Activated gamma-delta T cell treated with anti-CD3 and anti-CD28 coated beads, Interleukin-2, amount 50 U/mL, for 16 hours (primary cell): ENCODE results near the gene NT5C1A.

ENCODE experiments used
- DNase-seq: peaks from one replicate; pipeline ENCODE4 v3.0.0-alpha.2; 2020; ENCODE audit warnings: low read depth

The NT5C1A gene

GRCh38 chr1:39659538-39659937, 12.4 kb downstream of the NT5C1A start:
- DNase-seq: no peak

- no peak for DNase-seq
These were observed 12.8 kb downstream of the NT5C1A start for GRCh38 chr1:39659110-39659509.

- peak; percentile 33 for DNase-seq
These were observed 13.9 kb downstream of the NT5C1A start for GRCh38 chr1:39657923-39658485.

- no peak for DNase-seq
These were observed 14.5 kb downstream of the NT5C1A start for GRCh38 chr1:39657402-39657801.

GRCh38 chr1:39656391-39656790, 15.5 kb downstream of the NT5C1A start:
- no peak for DNase-seq

- DNase-seq: no peak
These were observed 16.2 kb downstream of the NT5C1A start for GRCh38 chr1:39655578-39656268.

GRCh38 chr1:39654291-39654690, 17.6 kb downstream of the NT5C1A start:
- no peak for DNase-seq

GRCh38 chr1:39653546-39654031, 18.3 kb downstream of the NT5C1A start:
- DNase-seq: peak; percentile 62

GRCh38 chr1:39652554-39652953, 19.4 kb downstream of the NT5C1A start:
- DNase-seq: no peak

- DNase-seq: no peak
These were observed 19.8 kb downstream of the NT5C1A start for GRCh38 chr1:39652105-39652504.

GRCh38 chr1:39650431-39650830, 21.5 kb downstream of the NT5C1A start:
- DNase-seq: no peak

- no peak for DNase-seq
These were observed 22.2 kb downstream of the NT5C1A start for GRCh38 chr1:39649636-39650185.

- no peak for DNase-seq
These were observed 23.4 kb downstream of the NT5C1A start for GRCh38 chr1:39648496-39648895.

- DNase-seq: no peak
These were observed 24.7 kb downstream of the NT5C1A start for GRCh38 chr1:39647247-39647646.

GRCh38 chr1:39646232-39647081, 25.4 kb downstream of the NT5C1A start:
- DNase-seq: no peak

- DNase-seq: no peak
These were observed 26.4 kb downstream of the NT5C1A start for GRCh38 chr1:39645411-39646043.

GRCh38 chr1:39643705-39644104, 28.2 kb downstream of the NT5C1A start:
- no peak for DNase-seq

GRCh38 chr1:39642796-39643195, 29.1 kb downstream of the NT5C1A start:
- no peak for DNase-seq

GRCh38 chr1:39640861-39641260, 31.0 kb downstream of the NT5C1A start:
- DNase-seq: no peak

- DNase-seq: peak; percentile 19
These were observed 32.4 kb downstream of the NT5C1A start, which contains the start of gene HEYL for GRCh38 chr1:39639305-39640130. Gene HEYL (minus strand): TSS chr1:39639643. CDS start chr1:39639625, 18 bp downstream.

- no peak for DNase-seq
These were observed 33.0 kb downstream of the NT5C1A start for GRCh38 chr1:39638965-39639304.
